HCT116 (cell line): ENCODE measurements around the gene MCCD1.

ENCODE experiments used
- CEBPB ChIP-seq: IDR thresholded peaks from 2 replicates; pipeline ENCODE4 v1.6.1; 2012; ENCODE audit warnings: low read depth
- EZH2 ChIP-seq: fragments of 200-600 bp; sonication (generic); IDR thresholded peaks from 2 replicates; pipeline ENCODE4 v1.6.1; 2017; ENCODE audit warnings: antibody characterized with exemption, mixed run types
- EZH2phosphoT487 ChIP-seq: fragments of 200-600 bp; IDR thresholded peaks from 2 replicates; pipeline ENCODE4 v1.6.1; 2018; ENCODE audit warnings: antibody characterized with exemption, borderline replicate concordance
- FOSL1 ChIP-seq: IDR thresholded peaks from 2 replicates; pipeline ENCODE4 v1.6.1; 2012; ENCODE audit warnings: low read depth
- POLR2A ChIP-seq: IDR thresholded peaks from 2 replicates; pipeline ENCODE4 v1.7.0; 2011; ENCODE audit warnings: borderline replicate concordance; ENCODE audit not compliant: insufficient read depth, insufficient read length; ENCODE audit errors: extremely low read depth
- POLR2AphosphoS5 ChIP-seq: IDR thresholded peaks from 2 replicates; pipeline ENCODE4 v1.6.1; 2011; ENCODE audit warnings: mild to moderate bottlenecking, low read depth, low read length, moderate library complexity
- SIN3A ChIP-seq: IDR thresholded peaks from 2 replicates; pipeline ENCODE4 v1.6.1; 2012; ENCODE audit warnings: low read depth
- SP1 ChIP-seq: IDR thresholded peaks from 2 replicates; pipeline ENCODE4 v1.6.1; 2012; ENCODE audit warnings: low read depth
- TCF7L2 ChIP-seq: IDR thresholded peaks from 2 replicates; pipeline ENCODE4 v1.7.0; 2011; ENCODE audit warnings: borderline replicate concordance, inconsistent platforms; ENCODE audit not compliant: insufficient read depth, insufficient read length; ENCODE audit errors: extremely low read depth
- ZFX ChIP-seq: fragments of 450-650 bp; IDR thresholded peaks from 2 replicates; pipeline ENCODE4 v1.6.1; 2017
- ZNF274 ChIP-seq: fragments of 200-500 bp; sonication (Bioruptor generic); IDR thresholded peaks from 2 replicates; pipeline ENCODE4 v1.6.1; 2014; ENCODE audit warnings: mild to moderate bottlenecking, low read depth, low read length, inconsistent platforms
- TF ChIP-seq, protein P1 (sequence below), 3 experiments: fragments of 200-600 bp in 1 of 3; sonication (generic) in 1 of 3; IDR thresholded peaks in 2 of 3; conservative IDR thresholded peaks in 1 of 3; 2 replicates each; pipeline ENCODE4 v1.5.1; 2012 to 2017; ENCODE audit warnings: low read depth in 2 of 3, low read length in 2 of 3, antibody characterized with exemption in 1 of 3, borderline replicate concordance in 1 of 3, control low read depth in 1 of 3, mild to moderate bottlenecking in 1 of 3, mixed read lengths in 1 of 3, mixed run types in 1 of 3, moderate library complexity in 1 of 3; ENCODE audit not compliant: insufficient read depth in 1 of 3
- TF ChIP-seq, protein P2 (sequence below): IDR thresholded peaks from 2 replicates; pipeline ENCODE4 v1.6.1; 2012

DNA sequence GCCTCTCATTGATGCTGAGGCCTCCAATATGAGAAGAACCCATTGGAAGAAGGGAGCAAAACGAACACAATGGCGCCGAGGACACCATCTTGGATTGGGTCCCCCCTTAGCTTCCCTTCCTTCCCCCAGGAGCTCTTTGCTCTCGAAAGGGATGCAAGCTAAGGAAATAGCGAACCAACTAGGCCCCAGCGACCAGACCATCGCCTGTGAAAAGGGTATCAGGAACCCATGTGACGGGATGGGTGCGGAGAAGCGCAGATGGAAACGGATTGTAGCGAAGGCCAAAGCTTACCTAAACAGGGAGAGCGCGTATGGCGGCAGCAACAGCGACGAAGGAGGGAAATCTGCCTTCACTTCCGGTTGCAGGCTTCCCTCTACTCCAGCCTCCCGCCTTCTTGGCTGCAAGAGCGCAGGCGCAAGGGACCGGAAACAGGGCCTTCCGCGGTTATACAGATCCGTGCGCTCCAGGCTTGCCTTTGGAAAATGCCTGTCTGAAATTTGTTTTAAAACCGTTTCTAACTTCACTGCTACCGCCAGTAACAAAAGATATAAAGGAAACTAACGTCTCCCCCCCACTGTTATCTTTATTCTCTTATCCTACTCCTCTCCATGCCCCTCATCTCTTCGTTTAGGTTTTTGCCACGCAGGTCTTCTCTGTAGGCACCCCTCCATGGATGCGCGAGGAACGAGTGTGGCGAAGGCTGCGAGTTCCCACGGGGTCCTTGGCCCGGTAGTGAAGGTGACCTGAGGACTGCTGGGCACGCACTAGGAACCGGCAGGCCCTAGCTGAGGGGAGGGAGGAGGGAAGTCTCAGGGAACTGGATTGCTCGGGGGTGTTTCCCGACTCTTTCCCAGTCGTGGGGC lies 13.1 kb downstream of the MCCD1 start, which contains the start of gene DDX39B:
- no peak for TF ChIP-seq EZH2
- peak; percentile 87 for TF ChIP-seq ZFX
- TF ChIP-seq CEBPB, result no peak
- TF ChIP-seq ZNF274, result no peak
- no peak for TF ChIP-seq FOSL1
- TF ChIP-seq, protein P1, sequence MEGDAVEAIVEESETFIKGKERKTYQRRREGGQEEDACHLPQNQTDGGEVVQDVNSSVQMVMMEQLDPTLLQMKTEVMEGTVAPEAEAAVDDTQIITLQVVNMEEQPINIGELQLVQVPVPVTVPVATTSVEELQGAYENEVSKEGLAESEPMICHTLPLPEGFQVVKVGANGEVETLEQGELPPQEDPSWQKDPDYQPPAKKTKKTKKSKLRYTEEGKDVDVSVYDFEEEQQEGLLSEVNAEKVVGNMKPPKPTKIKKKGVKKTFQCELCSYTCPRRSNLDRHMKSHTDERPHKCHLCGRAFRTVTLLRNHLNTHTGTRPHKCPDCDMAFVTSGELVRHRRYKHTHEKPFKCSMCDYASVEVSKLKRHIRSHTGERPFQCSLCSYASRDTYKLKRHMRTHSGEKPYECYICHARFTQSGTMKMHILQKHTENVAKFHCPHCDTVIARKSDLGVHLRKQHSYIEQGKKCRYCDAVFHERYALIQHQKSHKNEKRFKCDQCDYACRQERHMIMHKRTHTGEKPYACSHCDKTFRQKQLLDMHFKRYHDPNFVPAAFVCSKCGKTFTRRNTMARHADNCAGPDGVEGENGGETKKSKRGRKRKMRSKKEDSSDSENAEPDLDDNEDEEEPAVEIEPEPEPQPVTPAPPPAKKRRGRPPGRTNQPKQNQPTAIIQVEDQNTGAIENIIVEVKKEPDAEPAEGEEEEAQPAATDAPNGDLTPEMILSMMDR (IDR thresholded peaks at IDR 0.05 in 2 of 3, conservative IDR thresholded peaks at IDR 0.05 in 1 of 3; ENCODE audit: borderline replicate concordance in 1 of 3, insufficient read depth in 1 of 3, low read depth in 2 of 3, low read length in 2 of 3), result no peak
- no peak for TF ChIP-seq SIN3A
- peak; percentile 95 for TF ChIP-seq POLR2AphosphoS5
- TF ChIP-seq POLR2A, result peak; percentile 79
- no peak for TF ChIP-seq SP1
- TF ChIP-seq EZH2phosphoT487, result no peak
- TF ChIP-seq TCF7L2, result peak; percentile 9
- TF ChIP-seq, protein P2, sequence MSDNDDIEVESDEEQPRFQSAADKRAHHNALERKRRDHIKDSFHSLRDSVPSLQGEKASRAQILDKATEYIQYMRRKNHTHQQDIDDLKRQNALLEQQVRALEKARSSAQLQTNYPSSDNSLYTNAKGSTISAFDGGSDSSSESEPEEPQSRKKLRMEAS, result no peak
